Measurements from ENCODE around the gene RSAD1. TPM values are rescaled to one million over a fixed set of nuclear protein-coding genes. Genes with fewer than 3 reads are reported as not detected.

Gene RSAD1
- total and polyA plus RNA-seq, 2 donors (not counting 3 experiments of a cell fraction or from before 2014, with no cell fraction given): 20.3 to 35.5 TPM

- Histone ChIP-seq H4K20me1 (replicated peaks; ENCODE audit: control insufficient read depth, extremely low read depth, insufficient read depth, low read length) (no peaks in the 10 kb centered on the region), H3K27ac (ENCODE audit: insufficient read depth, low read depth, low read length) (no peak overlapping the region), H3K9me3 (replicated peaks; ENCODE audit: control insufficient read depth, insufficient read depth, low read length) (no peaks in the 10 kb centered on the region), H3K36me3 (ENCODE audit: control insufficient read depth in 2 of 2, extremely low read depth in 1 of 2, insufficient read depth in 2 of 2, low read length in 2 of 2) (no peaks in the 10 kb centered on the region), H3K4me3 (replicated peaks in 1 of 3; ENCODE audit: insufficient read depth in 1 of 3, low read depth in 1 of 3, low read length in 3 of 3) (no peak overlapping the region), H3K4me1 (ENCODE audit: control insufficient read depth, extremely low read depth, insufficient read depth, low read length) (peaks cover 9% of the 10 kb centered on the region), H3K9ac (replicated peaks; ENCODE audit: extremely low read depth, insufficient read depth, low read length) (no peak overlapping the region), H3K9me1 (replicated peaks; ENCODE audit: control insufficient read depth, extremely low read depth, insufficient read depth, low read length) (no peaks in the 10 kb centered on the region), H2AFZ (ENCODE audit: low read depth, low read length) (no peak overlapping the region), H3K27me3 (ENCODE audit: control insufficient read depth in 2 of 2, insufficient read depth in 2 of 2, low read length in 2 of 2) (no peaks in the 10 kb centered on the region), H3K79me2 (ENCODE audit: control insufficient read depth, insufficient read depth, low read length) (no peaks in the 10 kb centered on the region), H3K4me2 (ENCODE audit: insufficient read depth, low read length) (no peak overlapping the region)
- intact Hi-C loops (cut with micrococcal nuclease) (no loop called here), dilution Hi-C loops (cut with MboI; ENCODE audit: extremely low pct_ligation_motif_present, low sequenced_read_pairs) (no loop called here)
- no peak for DNase-seq (ENCODE audit: low read depth, low spot score)
- ChIA-PET CTCF (interaction anchor here (0.9 kb wide), 1 partner anchor 12 kb away, joined by 3 read pairs; no protein-coding TSS in a partner anchor), POLR2A (no interaction called here)
- no peak for TF ChIP-seq JUN (IDR thresholded peaks at IDR 0.05; ENCODE audit: borderline replicate concordance, insufficient read depth, insufficient read length, low read depth)
- TF ChIP-seq MYC (IDR thresholded peaks at IDR 0.05; ENCODE audit: low read depth, low read length): no peak
- no peak for TF ChIP-seq POLR2A (IDR thresholded peaks at IDR 0.05; ENCODE audit: low read depth, low read length)
- TF ChIP-seq CTCF (IDR thresholded peaks at IDR 0.05; ENCODE audit: extremely low read depth in 1 of 2, insufficient read depth in 1 of 2, low read depth in 1 of 2, low read length in 2 of 2): no peak
- no peak for FAIRE-seq
- no TSS peak for BruUV-seq (replicated peaks)
Measured at GRCh38 chr17:50518384-50519023, 39.8 kb downstream of the RSAD1 start.

- no peak overlapping the region for H3K27ac ChIP-seq (ENCODE audit: insufficient read depth, low read depth, low read length)
- no peak overlapping the region for H3K4me2 ChIP-seq (ENCODE audit: insufficient read depth, low read length)
- intact Hi-C loops (cut with micrococcal nuclease) (no loop called here), dilution Hi-C loops (cut with MboI; ENCODE audit: extremely low pct_ligation_motif_present, low sequenced_read_pairs) (no loop called here)
- H3K79me2 ChIP-seq (ENCODE audit: control insufficient read depth, insufficient read depth, low read length): no peaks in the 10 kb centered on the region
- no peaks in the 10 kb centered on the region for H3K27me3 ChIP-seq (ENCODE audit: control insufficient read depth in 2 of 2, insufficient read depth in 2 of 2, low read length in 2 of 2)
- no peaks in the 10 kb centered on the region for H3K36me3 ChIP-seq (ENCODE audit: control insufficient read depth in 2 of 2, extremely low read depth in 1 of 2, insufficient read depth in 2 of 2, low read length in 2 of 2)
- POLR2A ChIA-PET: no interaction called here
- FAIRE-seq: peak; percentile 48
- H3K4me3 ChIP-seq (replicated peaks in 1 of 3; ENCODE audit: insufficient read depth in 1 of 3, low read depth in 1 of 3, low read length in 3 of 3): no peak overlapping the region
- H3K9me3 ChIP-seq (replicated peaks; ENCODE audit: control insufficient read depth, insufficient read depth, low read length): no peaks in the 10 kb centered on the region
- no TSS peak for BruUV-seq (replicated peaks)
- no peak overlapping the region for H3K9ac ChIP-seq (replicated peaks; ENCODE audit: extremely low read depth, insufficient read depth, low read length)
- no peaks in the 10 kb centered on the region for H4K20me1 ChIP-seq (replicated peaks; ENCODE audit: control insufficient read depth, extremely low read depth, insufficient read depth, low read length)
- no peaks in the 10 kb centered on the region for H3K9me1 ChIP-seq (replicated peaks; ENCODE audit: control insufficient read depth, extremely low read depth, insufficient read depth, low read length)
- no peak for DNase-seq (ENCODE audit: low read depth, low spot score)
- peaks cover 9% of the 10 kb centered on the region for H3K4me1 ChIP-seq (ENCODE audit: control insufficient read depth, extremely low read depth, insufficient read depth, low read length)
- TF ChIP-seq JUN (IDR thresholded peaks at IDR 0.05; ENCODE audit: borderline replicate concordance, insufficient read depth, insufficient read length, low read depth) (no peak), GATA2 (IDR thresholded peaks at IDR 0.05; ENCODE audit: insufficient read depth, insufficient read length, low read depth, low read length) (peak; percentile 86), MYC (IDR thresholded peaks at IDR 0.05; ENCODE audit: low read depth, low read length) (no peak)
- no peak overlapping the region for H2AFZ ChIP-seq (ENCODE audit: low read depth, low read length)
- CTCF ChIA-PET: interaction anchor here (0.8 to 1.2 kb wide), 4 partner anchors 13 to 264 kb away, joined by 3 to 4 read pairs (median 3); no protein-coding TSS in a partner anchor
Measured at GRCh38 chr17:50519141-50519834, 40.6 kb downstream of the RSAD1 start.
